Measurements from ENCODE around the gene CUL1.

CUL1 gene

GRCh38 chr7:148726385-148726784 is 27.7 kb downstream of the CUL1 start:
- no peak overlapping the region for H3K27ac ChIP-seq
- TF ChIP-seq ZFX (IDR thresholded peaks at IDR 0.05) (no peak), CTCF (conservative IDR thresholded peaks at IDR 0.05) (no peak)

GRCh38 chr7:148727501-148728278 is 29.0 kb downstream of the CUL1 start:
- no peak overlapping the region for H3K27ac ChIP-seq
- TF ChIP-seq CTCF (conservative IDR thresholded peaks at IDR 0.05) (no peak), ZFX (IDR thresholded peaks at IDR 0.05) (no peak)

DNA sequence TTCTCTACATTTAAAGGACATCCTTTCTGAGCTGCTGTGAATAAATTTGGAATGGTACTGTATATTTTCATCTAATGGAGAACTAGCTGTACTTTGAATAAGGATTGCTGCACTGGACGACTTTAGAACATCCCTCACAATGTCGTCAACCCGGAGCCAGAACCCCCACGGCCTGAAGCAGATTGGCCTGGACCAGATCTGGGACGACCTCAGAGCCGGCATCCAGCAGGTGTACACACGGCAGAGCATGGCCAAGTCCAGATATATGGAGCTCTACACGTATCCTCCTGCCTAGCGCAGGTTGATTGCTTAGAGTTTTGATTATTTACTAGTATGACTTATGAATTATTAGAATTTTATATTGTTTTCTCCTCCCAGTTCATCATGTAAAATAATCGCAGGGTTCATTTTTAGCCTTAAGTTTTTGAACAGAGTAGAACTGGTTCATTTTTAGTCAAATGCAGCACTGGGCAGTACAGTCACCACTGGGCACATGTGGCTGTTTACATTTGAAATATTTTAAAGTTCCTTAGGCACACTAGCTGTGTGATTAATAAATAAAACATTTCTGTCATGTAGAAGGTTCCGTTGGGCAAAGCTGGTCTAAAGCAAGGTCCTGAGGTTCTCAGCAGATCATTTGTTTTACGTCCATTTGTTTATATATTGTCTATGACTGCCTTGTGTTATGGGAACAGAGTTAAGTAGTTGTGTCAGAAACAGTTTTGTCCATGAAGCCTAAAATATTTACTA is 31.5 kb downstream of the CUL1 start:
- no peak for TF ChIP-seq CTCF (conservative IDR thresholded peaks at IDR 0.05)
- TF ChIP-seq ZFX (IDR thresholded peaks at IDR 0.05) = no peak
- no peak overlapping the region for H3K27ac ChIP-seq

DNA sequence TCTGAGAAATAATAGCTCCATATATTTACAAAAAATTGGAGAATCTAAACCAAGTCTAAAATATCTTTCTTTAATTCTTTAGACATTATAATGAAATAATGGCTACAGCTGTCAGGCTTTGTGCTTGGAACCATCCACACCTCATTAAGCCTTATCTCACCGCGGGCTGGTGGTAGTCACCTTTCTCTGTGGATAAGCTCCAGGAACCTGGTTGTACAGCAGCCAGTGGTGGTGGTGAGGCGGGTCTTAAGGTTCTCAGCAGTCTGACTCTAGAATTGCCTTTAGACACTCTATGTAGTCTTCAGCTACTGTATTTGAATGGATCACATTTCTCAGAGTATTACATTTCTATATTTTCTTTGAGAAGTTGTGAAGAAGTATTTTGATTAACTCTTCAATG is 34.2 kb downstream of the CUL1 start:
- H3K27ac ChIP-seq = no peak overlapping the region

GRCh38 chr7:148733496-148733895 is 34.8 kb downstream of the CUL1 start:
- no peak for TF ChIP-seq ZFX (IDR thresholded peaks at IDR 0.05)
- TF ChIP-seq CTCF (conservative IDR thresholded peaks at IDR 0.05) = no peak
- H3K27ac ChIP-seq = no peak overlapping the region

More for the DNA sequence above, 34.2 kb downstream of the CUL1 start:
- TF ChIP-seq ZFX (IDR thresholded peaks at IDR 0.05) = no peak
- no peak for TF ChIP-seq CTCF (conservative IDR thresholded peaks at IDR 0.05)

- no peak for TF ChIP-seq CTCF (conservative IDR thresholded peaks at IDR 0.05)
- TF ChIP-seq ZFX (IDR thresholded peaks at IDR 0.05) = no peak
- no peak overlapping the region for H3K27ac ChIP-seq
Observed at GRCh38 chr7:148735141-148735540, 36.4 kb downstream of the CUL1 start.

- TF ChIP-seq CTCF (conservative IDR thresholded peaks at IDR 0.05) (no peak), ZFX (IDR thresholded peaks at IDR 0.05) (no peak)
- no peak overlapping the region for H3K27ac ChIP-seq
Observed at GRCh38 chr7:148735967-148736366, 37.3 kb downstream of the CUL1 start.
